ENCODE data around the gene AFMID. TPM values are rescaled to one million over a fixed set of nuclear protein-coding genes. Genes with fewer than 3 reads are reported as not detected.

The AFMID gene
- total RNA-seq, 2 donors from 2014 or later = 6.1 to 13.6 TPM

Other genes with a start within 250 kb of the AFMID start
- gene TNRC6C, start 228.7 kb upstream of the AFMID start, total RNA-seq = 10 to 100 TPM; 31.0 to 48.1 TPM
- gene TMC6, start 58.6 kb upstream of the AFMID start, total RNA-seq = 10 to 100 TPM; 35.6 to 37.4 TPM
- gene TMC8, start 56.6 kb upstream of the AFMID start, total RNA-seq = 10 to 100 TPM in 1 of 2 donors, 1 to 10 TPM in 1; 6.4 to 15.7 TPM
- gene C17orf99, start 41.0 kb upstream of the AFMID start, total RNA-seq = not detected
- gene SYNGR2, start 18.8 kb upstream of the AFMID start, total RNA-seq = 10 to 100 TPM; 44.5 to 58.1 TPM
- gene TK1, start 310 bp upstream of the AFMID start, total RNA-seq = 1 to 10 TPM; 1.1 to 1.4 TPM
- 1 to 10 TPM in 1 of 2 donors, under 1 TPM in 1; 0.19 to 1.7 TPM for gene BIRC5, start 26.9 kb downstream of the AFMID start, total RNA-seq
- gene TMEM235, start 44.3 kb downstream of the AFMID start, total RNA-seq = not detected
- 10 to 100 TPM; 47.4 to 85.2 TPM for gene SOCS3, start 172.7 kb downstream of the AFMID start, total RNA-seq
- gene PGS1, start 191.3 kb downstream of the AFMID start, total RNA-seq = 10 to 100 TPM; 33.6 to 33.7 TPM

Measured in posterior vena cava (tissue), 2 donors.